Measurements from ENCODE around the gene SNRNP70. TPM values are rescaled to one million over a fixed set of nuclear protein-coding genes. Genes with fewer than 3 reads are reported as not detected.

Gene SNRNP70
- total and polyA plus RNA-seq, 2 of the 13 experiments (the other 11 are each of a cell fraction or from before 2014, with no cell fraction given), result 150 to 210 TPM

GRCh38 chr19:49085020-49085867 is at the start of gene SNRNP70 (continued):
- TF ChIP-seq E2F5 (CRISPR knock-in tag; conservative IDR thresholded peaks at IDR 0.05) (peak; percentile 63; the same call in 1 of the 2 replicates), MZF1 (CRISPR knock-in tag; IDR thresholded peaks at IDR 0.05; ENCODE audit: borderline replicate concordance) (no peak), IKZF1 (IDR thresholded peaks at IDR 0.05) (no peak), AFF4 (CRISPR knock-in tag; IDR thresholded peaks at IDR 0.05) (peak; percentile 64; the same call in 1 of the 2 replicates), ZNF235 (CRISPR knock-in tag; IDR thresholded peaks at IDR 0.05; ENCODE audit: borderline replicate concordance) (0 out of 2 replicates have a peak, but pooled peaks have one; percentile 75), ZNF513 (CRISPR knock-in tag; conservative IDR thresholded peaks at IDR 0.05) (no peak), AHR (CRISPR knock-in tag; IDR thresholded peaks at IDR 0.05) (peak; percentile 67), ELF4 (CRISPR knock-in tag; IDR thresholded peaks at IDR 0.05; ENCODE audit: borderline replicate concordance) (peak; percentile 93), ZNF17 (CRISPR knock-in tag; IDR thresholded peaks at IDR 0.05) (no peak), NR2C2 (CRISPR knock-in tag; IDR thresholded peaks at IDR 0.05; ENCODE audit: borderline replicate concordance) (peak; percentile 73), ZNF260 (CRISPR knock-in tag; IDR thresholded peaks at IDR 0.05; ENCODE audit: borderline replicate concordance, low read depth) (no peak), TAF1 (CRISPR knock-in tag; IDR thresholded peaks at IDR 0.05) (peak; percentile 99), ZNF331 (CRISPR knock-in tag; IDR thresholded peaks at IDR 0.05) (peak; percentile 32; the same call in 1 of the 2 replicates), MYNN (CRISPR knock-in tag; IDR thresholded peaks at IDR 0.05; ENCODE audit: low read depth) (no peak; the same call in 1 of the 2 replicates), ZSCAN20 (CRISPR knock-in tag; IDR thresholded peaks at IDR 0.05; ENCODE audit: borderline replicate concordance) (peak; percentile 82; the same call in 1 of the 2 replicates), NFIB (CRISPR knock-in tag; IDR thresholded peaks at IDR 0.05; ENCODE audit: borderline replicate concordance) (no peak), HOXD1 (CRISPR knock-in tag; IDR thresholded peaks at IDR 0.05) (no peak), ZUFSP (CRISPR knock-in tag; IDR thresholded peaks at IDR 0.05; ENCODE audit: borderline replicate concordance) (no peak), ZNF749 (CRISPR knock-in tag; IDR thresholded peaks at IDR 0.05; ENCODE audit: borderline replicate concordance) (0 out of 2 replicates have a peak, but pooled peaks have one; percentile 41), ARNT (IDR thresholded peaks at IDR 0.05) (no peak), ZNF703 (CRISPR knock-in tag; IDR thresholded peaks at IDR 0.05; ENCODE audit: borderline replicate concordance) (no peak)
